Measurements from ENCODE around the gene SDE2. TPM values are rescaled to one million over a fixed set of nuclear protein-coding genes. Genes with fewer than 3 reads are reported as not detected.
A peak's percentile ranks its signal among the peaks of the same experiment; 100 is the strongest.

SDE2 gene
- total RNA-seq, 1 experiment from 2014 or later: 18.3 TPM

- no peaks in the 10 kb centered on the region for H3K9me3 ChIP-seq (ENCODE audit: control insufficient read depth, insufficient read depth, low read depth, low read length)
- in situ Hi-C loops (cut with HindIII; ENCODE audit: low pct_unique_long_range_greater_than_20kb, low sequenced_read_pairs): no loop called here
- BruUV-seq (replicated peaks): no TSS peak
- H3K4me3 ChIP-seq (ENCODE audit: low read depth in 2 of 2, low read length in 2 of 2): no peak overlapping the region
- no peak overlapping the region for H3K27ac ChIP-seq (ENCODE audit: low read length)
- H3K4me1 ChIP-seq (ENCODE audit: control insufficient read depth, insufficient read depth, low read length): no peaks in the 10 kb centered on the region
- CTCF ChIA-PET: no interaction called here
- H3K36me3 ChIP-seq (ENCODE audit: control insufficient read depth, insufficient read depth, low read length): no peaks in the 10 kb centered on the region
- TF ChIP-seq REST (IDR thresholded peaks at IDR 0.05; ENCODE audit: insufficient read depth in 1 of 2, low read depth in 2 of 2, low read length in 1 of 2): no peak
- no peak for TF ChIP-seq TCF7L2 (IDR thresholded peaks at IDR 0.05; ENCODE audit: low read depth, low read length)
- TF ChIP-seq SIN3A (IDR thresholded peaks at IDR 0.05; ENCODE audit: borderline replicate concordance, insufficient read depth, low read depth, low read length): no peak
- no peak for TF ChIP-seq POLR2AphosphoS5 (IDR thresholded peaks at IDR 0.05; ENCODE audit: low read depth, low read length)
- no peak for TF ChIP-seq CTCF (IDR thresholded peaks at IDR 0.05)
- H3K27me3 ChIP-seq (ENCODE audit: control insufficient read depth, insufficient read depth, low read length): no peaks in the 10 kb centered on the region
- intact Hi-C loops (cut with micrococcal nuclease; ENCODE audit: unreplicated experiment): no loop called here
- DNase-seq (ENCODE audit: low read depth, low spot score) (peak; percentile 41), ATAC-seq (peak; percentile 86)
- POLR2A ChIA-PET: no interaction called here
These were observed 66.1 kb downstream of the SDE2 start for GRCh38 chr1:225933072-225933471.

Other genes starting within 250 kb of the SDE2 start
- 282 TPM for gene SRP9, start 221.5 kb downstream of the SDE2 start, total RNA-seq (2021; ENCODE audit: unreplicated experiment)
- gene EPHX1, start 189.2 kb downstream of the SDE2 start, total RNA-seq (2021; ENCODE audit: unreplicated experiment): 76.4 TPM
- 31.4 TPM for gene TMEM63A, start 117.0 kb downstream of the SDE2 start, total RNA-seq (2021; ENCODE audit: unreplicated experiment)
- not detected for gene LEFTY1, start 110.2 kb downstream of the SDE2 start, total RNA-seq (2021; ENCODE audit: unreplicated experiment)
- gene PYCR2, start 75.1 kb downstream of the SDE2 start, total RNA-seq (2021; ENCODE audit: unreplicated experiment): 74.4 TPM
- not detected for gene LEFTY2, start 58.1 kb downstream of the SDE2 start, total RNA-seq (2021; ENCODE audit: unreplicated experiment)
- 404 TPM for gene H3-3A, start 63.4 kb upstream of the SDE2 start, total RNA-seq (2021; ENCODE audit: unreplicated experiment)
- gene ACBD3, start 187.4 kb upstream of the SDE2 start, total RNA-seq (2021; ENCODE audit: unreplicated experiment): 31.2 TPM
- 0.69 TPM for gene MIXL1, start 224.3 kb upstream of the SDE2 start, total RNA-seq (2021; ENCODE audit: unreplicated experiment)